Activated CD4-positive, alpha-beta T cell treated with anti-CD3 and anti-CD28 coated beads, Interleukin-2, amount 50 U/mL, for 24 hours (primary cell): Measurements from ENCODE around the gene ACBD6.
"Not testable (repeated sequence)": the region's sequence is repeated elsewhere in the genome, so short reads cannot be mapped to it uniquely, and the experiment has no call there.

Experiments used
- DNase-seq, 2 donors: peaks; one replicate each; pipeline ENCODE4 v3.0.0-alpha.2; 2020; ENCODE audit warnings: low read depth in 1 of 2, low spot score in 1 of 2

ACBD6 gene, protein sequence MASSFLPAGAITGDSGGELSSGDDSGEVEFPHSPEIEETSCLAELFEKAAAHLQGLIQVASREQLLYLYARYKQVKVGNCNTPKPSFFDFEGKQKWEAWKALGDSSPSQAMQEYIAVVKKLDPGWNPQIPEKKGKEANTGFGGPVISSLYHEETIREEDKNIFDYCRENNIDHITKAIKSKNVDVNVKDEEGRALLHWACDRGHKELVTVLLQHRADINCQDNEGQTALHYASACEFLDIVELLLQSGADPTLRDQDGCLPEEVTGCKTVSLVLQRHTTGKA

DNA sequence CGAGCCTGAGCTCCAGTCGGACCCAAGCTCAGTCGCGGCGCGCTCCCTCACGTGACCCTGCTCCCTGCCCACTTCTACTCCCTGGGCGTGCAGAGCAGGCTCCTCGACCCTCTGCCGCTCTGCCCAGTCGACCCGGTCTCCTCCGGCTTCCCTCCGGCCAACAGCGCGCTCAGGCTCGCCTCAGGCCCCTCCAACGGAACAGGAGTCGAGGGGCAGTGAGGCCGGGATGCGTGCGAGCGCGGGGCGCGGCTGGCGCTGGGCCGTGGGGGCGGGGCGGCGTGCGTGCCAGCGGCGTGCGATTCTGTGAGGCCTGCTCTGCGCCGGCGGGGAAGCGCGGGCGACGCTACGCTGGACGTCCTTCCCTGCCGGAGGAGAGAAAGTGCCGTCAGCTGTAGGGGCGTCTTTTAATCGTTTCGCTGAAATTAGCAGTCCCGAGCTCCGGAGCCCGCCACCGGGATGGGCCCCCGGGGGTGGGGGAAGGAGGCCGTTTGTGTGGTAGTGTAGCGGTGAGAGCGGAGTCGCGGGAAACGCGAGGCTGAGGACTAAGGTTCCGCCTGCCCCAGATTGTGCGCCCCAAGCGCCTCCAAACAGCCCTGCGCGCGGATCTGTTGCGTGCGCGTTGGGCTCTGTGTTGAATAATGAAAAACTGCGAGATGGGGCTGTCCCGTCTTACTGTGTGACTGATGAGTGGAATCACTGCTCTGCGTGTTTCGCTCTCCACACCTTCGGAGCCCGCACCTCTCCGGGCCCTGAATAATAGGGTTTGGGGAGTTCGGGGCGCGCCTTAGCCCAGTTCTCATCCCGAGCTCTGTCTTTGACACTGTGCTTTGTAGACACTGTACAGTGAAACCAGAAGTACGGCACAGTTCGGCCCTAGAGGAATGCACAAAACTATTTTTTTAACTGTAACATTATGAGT lies at the start of gene ACBD6:
Gene ACBD6 (minus strand): TSS at position 217 of the 919 bp plus-strand sequence. CDS start 311 bp downstream, outside the sequence.
- peak; percentile 81 to 85 for DNase-seq

DNA sequence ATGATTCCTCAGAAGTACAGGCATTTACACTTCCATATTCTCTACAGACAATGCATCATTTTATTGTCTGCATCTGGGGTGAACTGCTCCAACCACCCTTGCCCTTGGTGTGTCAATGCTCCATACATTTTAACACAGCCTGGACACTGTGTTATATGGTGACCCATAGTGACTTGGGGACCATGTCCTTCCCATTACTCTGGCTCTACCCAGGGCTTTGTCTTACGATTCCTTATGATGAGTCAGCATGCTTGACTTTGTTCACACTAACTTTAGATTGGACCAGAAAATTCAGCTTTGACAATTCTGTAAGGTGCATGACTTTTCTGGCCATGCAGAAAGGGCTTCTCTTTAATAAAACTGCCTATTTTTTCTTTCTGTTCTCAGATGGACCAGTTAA lies 49.6 kb upstream of the ACBD6 start:
- no peak for DNase-seq

DNA sequence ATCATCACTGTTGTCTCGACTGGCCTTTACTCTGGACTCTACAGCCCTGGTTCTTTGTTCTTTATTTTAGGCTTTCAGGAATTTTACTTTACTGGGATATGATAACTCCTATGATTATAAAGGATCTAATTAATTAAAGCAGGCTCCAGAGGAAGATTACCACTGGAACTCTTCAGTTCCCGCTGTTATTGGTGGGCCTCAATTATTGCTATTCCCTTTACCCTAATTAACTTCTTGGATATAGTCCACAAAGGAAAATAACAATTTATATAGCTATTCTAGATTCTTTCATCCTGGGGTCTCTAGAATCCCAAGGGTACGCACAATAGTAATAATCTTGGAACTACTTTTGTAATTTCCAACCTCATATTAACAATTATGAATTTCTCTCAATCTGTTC lies 47.9 kb upstream of the ACBD6 start:
- DNase-seq = no peak

DNA sequence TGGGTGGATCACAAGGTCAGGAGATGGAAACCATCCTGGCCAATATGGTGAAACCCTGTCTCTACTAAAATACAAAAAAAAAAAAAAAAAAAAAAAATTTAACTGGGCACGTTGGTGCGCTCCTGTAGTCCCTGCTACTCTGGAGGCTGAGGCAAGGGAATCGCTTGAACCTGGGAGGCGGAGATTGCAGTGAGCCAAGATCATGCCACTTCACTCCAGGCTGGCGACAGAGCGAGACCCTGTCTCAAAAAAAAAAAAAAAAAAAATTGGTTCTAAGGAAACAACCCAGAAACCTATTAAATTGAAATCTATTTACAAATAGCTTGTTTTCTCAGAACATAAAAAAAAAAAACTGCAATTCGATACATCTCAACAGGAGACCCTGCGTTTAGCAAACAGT lies 47.4 kb upstream of the ACBD6 start:
- not testable (repeated sequence) for DNase-seq

DNA sequence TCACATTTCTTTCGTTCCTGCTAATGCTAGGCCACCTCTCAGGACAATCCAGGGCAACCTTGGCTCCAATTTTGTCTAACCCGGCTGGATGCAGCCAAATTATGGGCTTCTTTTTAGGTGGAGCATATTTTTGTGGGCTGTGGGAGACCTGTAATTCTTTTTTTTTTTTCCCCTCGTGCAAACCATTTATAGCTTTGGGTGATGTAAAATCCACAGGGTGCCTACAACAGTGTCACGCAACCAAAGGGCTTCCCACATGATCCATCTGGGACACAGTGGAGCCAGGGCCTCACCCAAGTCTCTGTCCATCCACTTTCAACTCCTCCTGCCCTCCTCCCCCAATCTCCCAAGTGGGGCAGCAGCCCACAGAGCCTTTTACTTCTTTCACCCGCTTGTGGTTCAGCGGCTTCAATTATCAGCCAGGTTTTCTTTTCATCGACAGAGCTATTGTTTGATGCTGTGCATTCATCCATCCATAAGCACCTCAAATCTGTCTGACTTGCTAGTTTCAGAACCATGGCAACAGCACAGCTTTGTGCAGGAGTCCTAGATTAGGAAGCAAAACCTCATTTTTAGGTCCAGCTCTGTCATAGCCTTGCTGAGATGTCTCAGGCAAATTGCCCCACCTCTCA lies 46.4 kb upstream of the ACBD6 start:
- no peak for DNase-seq

DNA sequence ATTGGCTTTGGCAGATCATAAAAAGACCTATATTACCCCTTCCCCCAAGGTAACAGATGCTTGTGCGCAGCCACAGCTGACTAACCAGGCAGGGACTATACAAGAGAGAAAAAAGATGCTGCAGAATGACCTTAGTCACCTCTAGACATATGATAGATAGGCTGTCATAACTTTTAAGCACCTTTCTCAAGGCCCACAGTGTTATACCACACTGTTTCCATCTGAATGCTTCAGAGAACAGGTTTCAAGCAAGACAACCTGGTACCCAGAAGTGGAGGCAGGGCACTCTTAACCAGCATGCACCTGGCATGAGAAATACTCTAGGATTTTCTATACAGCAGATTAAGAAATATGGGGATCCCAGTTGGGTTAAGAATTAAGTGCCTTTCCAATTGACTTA lies 43.6 kb upstream of the ACBD6 start:
- no peak for DNase-seq

DNA sequence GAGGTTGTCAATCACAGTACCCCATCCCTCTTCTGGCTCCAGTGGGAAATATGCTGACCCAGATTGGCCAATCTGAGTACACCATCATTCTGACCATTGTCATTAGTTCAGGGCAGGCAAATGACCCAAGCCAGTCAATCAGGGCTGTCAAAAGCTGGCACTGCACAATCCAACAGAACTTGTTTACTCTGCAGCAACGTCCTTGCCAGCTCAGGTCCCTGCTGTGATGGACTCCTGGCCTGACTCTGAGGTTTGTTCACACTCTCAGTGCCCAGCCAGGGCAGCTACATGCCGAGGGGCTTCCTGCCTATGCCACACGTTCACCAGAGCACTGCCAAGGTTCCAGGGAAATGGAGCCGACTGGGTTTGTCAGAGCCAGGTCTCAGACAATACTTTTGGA lies 41.7 kb upstream of the ACBD6 start:
- DNase-seq = no peak

DNA sequence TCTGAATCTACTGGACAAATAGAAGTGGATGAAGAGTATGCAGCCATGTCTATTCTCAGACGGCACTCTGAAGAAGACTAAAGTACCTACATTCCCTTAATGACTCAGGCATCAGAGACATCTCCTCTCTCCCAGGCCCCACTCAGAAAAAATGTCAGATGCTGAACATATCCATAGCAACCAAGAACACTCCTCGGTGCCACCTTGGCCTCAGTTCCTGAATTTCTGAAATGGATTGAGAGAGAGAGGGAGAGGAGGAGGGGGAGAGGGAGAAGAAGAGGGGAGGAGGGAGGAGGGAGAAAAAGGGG lies 40.4 kb upstream of the ACBD6 start:
- DNase-seq = no peak

DNA sequence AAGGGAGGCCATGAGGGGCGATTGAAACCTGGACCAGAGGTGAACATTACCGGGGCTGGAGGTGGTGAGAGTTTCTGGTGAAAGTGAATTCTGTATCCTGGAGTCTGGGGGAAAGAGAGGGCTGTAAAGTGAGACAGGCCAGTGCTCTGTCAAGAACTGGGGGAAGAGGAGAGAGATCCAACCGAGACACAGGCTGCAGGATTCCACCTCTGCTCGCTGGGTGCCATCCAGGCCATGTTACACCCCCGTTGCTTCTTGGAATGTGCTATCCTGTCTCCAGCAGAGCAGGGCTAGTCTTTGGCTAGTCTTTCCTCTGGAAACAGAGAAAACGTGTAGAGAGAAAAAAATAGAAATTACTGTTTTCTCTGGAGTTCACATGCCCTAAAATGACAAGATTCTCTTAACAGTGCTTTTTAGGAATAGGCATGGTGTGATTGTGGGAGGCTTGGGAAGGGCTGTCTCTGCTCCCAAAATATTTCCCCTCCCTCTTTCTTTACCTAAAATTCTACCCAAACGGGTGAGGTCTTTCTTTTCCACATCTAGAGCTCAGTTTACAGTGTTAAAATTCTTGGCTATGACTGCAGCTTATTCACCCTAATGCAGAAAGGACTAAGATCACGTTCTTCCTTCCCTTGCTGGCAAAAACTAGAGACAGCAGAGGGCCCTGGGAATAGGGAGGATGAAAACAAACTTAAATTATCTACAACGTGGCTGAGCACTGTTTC lies 39.9 kb upstream of the ACBD6 start:
- no peak for DNase-seq

DNA sequence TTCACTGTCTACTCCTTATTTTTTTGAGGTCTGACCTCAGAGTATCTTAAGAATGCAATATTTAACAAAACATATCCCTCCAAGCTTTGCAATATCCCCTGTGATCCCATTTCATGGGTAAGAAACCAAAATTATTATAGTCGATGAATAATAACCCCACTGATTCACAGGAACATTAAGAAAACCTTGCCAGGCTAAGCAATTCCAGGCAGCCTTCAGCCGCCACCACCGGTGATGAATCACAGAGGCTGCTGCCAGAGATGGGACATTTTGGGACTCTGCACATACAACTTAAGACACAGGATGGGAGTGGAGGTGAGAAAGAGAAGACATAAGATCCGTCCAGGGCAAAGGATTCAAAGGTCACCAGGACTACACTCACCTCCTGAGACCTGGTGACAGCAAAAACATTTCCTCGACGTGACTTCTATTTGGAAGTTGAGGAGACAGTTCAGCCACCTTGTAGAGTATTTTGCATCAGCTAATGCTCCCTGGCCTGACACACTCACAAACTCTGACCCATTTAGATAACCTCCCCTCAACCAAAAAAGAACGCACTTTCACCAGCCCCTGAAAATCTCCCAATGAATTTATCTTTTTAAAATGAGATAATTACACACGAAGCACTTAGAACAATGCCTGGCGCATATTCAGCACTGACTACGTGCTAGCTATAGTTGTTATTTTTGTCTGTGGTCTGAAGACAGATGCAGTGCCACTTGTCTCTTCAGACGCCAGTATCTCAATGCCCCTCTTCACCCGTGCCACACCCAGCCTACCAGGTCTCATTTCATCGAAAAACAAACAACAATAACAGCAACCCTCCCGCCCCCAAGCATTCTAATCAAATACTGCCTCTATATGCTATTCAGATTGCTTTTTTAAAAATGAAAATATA lies 38.6 kb upstream of the ACBD6 start:
- no peak for DNase-seq

DNA sequence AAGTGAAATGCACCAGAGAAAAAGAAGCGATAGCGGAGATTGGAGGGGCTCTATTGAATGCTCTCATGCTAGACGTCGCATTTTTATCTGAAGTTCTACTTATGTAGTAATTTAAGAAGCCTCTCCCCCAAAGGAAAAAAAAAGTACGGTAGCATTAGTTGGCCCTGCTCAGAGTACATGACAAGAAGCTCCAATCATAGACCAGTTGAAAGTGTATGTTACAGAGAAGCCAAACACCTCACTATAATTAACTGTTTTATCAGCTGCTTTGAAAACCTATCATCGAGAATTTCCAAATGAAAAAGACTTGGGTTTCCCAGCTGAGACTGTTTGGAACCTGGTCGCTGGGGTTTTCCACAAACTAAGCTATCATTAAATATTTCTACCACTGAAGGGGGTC lies 36.8 kb upstream of the ACBD6 start:
- DNase-seq = no peak

DNA sequence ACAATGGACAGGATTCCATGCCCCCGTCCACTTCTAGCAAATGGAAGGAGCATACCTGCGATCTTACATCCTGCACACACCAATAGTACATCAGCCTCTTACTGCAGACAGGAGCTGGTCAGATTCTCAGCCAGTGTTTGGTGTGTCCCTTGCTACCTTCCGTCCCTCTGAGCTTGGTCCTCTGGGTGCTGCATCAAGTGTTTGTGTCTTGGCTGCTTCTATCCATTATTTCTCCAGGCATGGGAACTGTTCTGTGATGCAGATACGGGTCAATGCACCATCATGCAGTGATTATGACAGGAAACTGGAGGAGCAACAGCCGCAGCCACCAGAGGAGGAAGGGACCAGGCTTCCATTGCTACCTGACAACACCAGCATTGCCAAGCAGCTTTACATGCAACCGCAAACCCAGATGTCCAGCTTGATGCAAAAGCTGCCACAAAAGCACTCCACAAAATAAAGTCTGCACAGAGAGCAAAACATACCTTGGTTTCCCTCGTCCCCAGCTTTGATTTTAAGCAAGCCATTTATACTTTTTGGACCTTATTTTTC lies 34.5 kb upstream of the ACBD6 start:
- DNase-seq = no peak

DNA sequence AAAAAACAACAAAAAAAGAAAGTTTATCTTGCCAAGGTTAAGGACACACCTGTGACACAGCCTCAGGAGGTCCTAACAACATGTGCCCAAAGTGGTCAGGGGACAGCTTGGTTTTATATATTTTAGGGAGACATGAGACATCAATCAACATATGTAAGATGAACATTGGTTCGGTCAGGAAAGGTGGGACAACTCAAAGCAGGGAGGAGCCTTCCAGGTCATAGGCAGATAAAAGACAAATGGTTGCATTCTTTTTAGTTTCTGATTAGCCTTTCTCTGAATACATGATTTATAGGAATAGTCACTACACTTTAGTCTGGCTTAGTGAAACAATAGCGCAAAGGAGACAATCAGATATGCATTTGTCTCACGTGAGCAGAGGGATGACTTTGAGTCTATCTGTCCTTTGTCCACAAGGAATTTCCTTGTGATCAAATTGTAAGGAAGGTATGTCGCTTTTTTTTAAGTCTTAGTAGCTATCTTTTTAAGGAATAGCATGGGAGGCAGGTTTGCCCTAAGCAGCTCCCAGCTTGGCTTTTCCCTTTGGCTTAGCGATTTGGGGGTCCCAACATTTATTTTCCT lies 33.1 kb upstream of the ACBD6 start:
- DNase-seq = no peak

DNA sequence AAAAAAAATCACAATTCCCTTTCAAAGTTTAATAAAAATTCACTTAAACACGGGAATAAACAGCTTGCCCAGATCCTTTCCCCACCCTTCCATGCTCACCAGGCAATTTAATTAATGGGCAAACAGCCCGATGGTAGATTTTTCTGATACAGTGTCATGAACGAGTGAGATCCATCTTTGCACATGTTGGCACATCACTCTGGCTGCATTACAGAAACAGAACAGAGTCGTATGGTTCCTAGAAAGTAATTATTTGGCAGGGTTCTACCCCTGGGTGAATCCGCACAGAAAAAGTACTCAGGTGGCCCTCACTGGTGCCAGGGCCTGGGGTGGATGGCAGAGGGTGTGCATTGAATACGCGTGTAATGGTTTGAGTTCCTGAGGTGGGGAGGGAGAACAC lies 31.8 kb upstream of the ACBD6 start:
- no peak for DNase-seq

DNA sequence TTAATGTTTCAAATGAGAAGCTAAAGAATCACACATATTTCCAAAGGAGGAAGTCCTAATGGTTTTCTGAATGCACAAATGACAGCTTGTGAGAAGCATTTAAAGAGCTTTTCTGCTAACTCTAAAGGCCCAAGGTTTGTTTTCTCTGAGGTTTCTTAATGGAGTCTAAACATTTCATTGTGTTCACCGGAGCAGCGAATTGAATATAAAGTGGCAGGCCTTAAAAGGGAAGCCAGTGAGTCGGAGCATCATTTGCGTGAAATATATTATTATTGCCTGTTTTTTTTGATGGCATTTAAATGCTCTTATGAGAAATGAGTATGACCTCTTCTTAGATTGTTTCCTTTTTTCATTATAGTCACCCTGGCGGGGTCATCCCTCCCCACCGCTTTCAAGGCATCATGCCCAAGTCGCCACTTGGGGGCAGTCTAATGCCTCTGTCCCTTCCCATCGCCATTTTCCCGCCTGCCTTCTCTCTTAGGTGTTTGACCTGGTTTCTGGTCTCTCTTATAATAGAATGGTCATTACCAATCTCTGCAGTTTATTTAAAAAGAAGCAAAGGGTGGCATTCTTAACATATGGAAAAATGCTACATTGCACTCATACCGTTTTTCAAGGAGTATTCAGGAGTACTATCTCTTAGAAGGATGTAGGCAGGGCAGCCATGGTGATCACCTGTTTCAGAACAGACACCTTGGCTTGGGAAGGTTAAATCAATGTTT lies 31.1 kb upstream of the ACBD6 start:
- DNase-seq = peak; percentile 45 to 53

DNA sequence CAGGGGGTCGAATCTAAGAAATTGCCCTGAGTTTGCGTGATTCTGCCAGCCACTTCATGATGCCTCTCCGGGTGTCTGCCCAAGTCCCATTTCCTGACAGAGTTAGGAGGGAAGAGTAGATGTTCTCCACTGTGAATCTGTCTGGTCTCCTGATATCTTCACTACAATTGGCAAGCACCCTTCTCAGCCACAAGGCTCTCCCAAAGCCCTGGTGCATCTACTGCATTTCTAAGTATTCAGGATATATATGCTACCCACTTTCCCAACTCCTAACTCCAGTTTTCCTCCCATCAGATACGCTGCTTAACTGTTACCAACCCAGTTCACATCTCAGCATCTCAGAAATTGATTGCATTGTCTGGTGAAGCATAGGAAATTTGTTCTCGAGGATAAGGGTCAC lies 30.5 kb upstream of the ACBD6 start:
- DNase-seq = no peak

DNA sequence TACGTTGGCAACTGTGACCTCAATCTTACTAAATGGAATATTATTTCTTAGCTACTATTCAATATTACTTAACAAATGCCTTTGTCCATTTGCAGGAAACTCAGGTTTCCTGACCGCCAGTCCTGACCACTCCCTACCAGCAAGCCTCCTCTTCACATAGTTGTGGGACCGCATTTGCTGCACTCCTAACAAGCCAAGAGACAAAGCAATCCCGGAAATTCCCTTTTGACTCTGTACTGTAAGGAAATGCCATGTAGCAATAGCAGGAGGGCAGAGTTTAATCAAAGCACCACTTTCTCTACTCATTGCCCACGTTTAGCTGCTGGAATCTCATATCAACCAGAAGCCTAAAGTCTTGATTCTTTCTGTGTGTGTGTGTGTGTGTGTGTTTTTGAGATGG lies 28.1 kb upstream of the ACBD6 start:
- no peak for DNase-seq

DNA sequence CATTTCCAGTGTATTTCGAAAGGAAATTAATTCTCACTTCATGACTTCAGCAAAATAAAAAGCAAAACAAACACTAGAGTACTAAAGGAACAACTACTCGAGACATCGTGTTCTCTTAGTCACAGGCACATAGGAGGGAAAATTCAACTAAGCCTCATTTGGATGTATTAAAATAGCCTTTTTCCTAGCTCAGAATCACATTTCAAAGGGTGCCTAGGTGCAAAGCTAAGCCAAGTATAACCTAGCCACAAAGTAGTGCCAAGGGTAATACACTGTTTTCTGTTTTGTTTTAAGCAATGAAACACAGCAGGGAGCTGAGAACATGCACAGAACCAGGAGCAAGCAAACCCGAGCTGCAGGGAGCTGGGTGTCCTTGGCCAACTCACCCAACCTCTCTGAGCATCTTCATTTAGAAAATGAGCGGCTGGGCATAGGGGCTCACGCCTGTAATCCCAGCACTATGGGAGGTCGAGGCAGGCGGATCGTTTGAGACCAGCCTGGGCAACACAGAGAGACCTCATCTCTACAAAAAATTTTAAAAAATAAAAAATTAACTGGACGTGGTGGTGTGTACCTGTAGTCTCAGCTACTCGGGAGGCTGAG lies 26.6 kb upstream of the ACBD6 start:
- no peak for DNase-seq
